Superior temporal gyrus (tissue), 1 donor: Measurements from ENCODE around the gene LSAMP.
"Not testable (repeated sequence)": the region's sequence is repeated elsewhere in the genome, so short reads cannot be mapped to it uniquely, and the experiment has no call there.

Experiments
- DNase-seq: peaks from one replicate; pipeline ENCODE4 v3.0.0-alpha.2; 2016; ENCODE audit errors: extremely low spot score

The LSAMP gene

GRCh38 chr3:115800489-115801075, 644.7 kb downstream of the LSAMP start:
- DNase-seq: no peak

DNA sequence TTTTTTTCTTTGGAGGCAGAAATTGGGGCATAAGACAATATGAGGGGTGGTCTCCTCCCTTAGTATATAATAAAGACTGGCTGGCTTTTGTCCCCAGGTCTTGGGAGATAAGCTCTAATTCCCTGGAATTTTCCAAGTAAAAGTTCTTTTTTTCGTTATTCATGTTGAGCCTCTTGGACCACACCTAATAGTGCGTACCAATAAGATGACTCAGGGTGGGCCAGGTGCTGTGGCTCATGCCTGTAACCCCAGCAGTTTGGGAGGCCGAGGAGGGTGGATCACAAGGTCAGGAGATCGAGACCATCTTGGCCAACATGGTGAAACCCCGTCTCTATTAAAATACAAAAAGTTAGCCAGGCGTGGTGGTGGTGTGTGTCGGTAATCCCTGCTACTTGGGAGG, 645.2 kb downstream of the LSAMP start:
- not testable (repeated sequence) for DNase-seq

DNA sequence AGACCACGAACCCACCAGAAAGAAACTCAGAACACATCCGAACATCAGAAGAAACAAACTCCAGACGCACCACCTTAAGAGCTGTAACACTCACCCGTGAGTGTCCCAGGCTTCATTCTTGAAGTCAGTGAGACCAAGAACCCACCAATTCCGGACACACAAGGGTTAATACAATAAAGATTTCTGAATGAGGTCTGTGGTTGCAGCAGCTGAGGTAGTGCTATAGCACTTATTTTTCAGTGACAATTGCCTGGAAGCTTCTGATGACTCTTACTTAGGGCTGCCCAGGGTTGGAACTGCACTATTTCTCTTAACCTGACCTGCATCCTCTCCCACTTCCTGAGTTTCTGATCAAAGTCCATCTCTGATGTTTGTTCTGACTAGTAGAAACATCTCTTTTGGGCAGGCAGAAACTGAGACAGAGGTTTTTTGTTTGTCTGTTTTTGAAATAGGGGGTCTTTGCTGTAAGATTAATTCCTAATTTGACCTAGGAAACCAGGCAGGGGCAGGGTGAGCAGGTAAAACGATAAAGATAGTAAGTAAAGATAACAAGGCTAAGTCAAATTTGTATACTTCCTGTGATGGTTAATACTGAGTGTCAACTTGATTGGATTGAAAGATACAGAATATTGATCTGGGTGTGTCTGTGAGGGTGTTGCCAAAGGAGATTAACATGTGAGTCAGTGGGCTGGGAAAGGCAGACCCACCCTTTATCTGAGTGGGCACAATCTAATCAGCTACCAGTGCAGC, 652.9 kb downstream of the LSAMP start:
- no peak for DNase-seq

GRCh38 chr3:115791271-115792153, 653.8 kb downstream of the LSAMP start:
- DNase-seq: not testable (repeated sequence)

- no peak for DNase-seq
Measured at GRCh38 chr3:115790759-115791158, 654.5 kb downstream of the LSAMP start.

- DNase-seq: no peak
Measured at GRCh38 chr3:115789481-115789880, 655.8 kb downstream of the LSAMP start.

- DNase-seq: no peak
Measured at GRCh38 chr3:115788921-115789470, 656.3 kb downstream of the LSAMP start.

DNA sequence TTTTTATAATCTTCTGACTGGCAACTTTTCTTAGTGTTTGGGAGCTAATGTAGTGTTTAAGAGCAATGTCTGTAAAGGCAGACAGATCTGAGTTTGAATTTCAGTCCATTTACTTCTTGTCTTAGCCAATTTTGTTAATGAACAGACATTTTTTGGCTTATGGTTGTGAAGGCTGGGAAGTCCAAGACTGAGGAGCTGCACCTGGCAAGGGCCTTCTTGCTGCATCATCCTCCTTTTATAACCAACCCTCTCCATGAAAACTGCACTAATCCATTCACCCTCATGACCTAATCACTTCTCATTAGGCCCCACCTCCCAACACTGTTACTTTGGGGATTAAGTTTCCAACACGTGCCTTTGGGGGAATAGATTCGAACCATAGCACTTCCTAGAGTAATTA, 657.5 kb downstream of the LSAMP start:
- DNase-seq: no peak

GRCh38 chr3:115785782-115786181, 659.5 kb downstream of the LSAMP start:
- no peak for DNase-seq

DNA sequence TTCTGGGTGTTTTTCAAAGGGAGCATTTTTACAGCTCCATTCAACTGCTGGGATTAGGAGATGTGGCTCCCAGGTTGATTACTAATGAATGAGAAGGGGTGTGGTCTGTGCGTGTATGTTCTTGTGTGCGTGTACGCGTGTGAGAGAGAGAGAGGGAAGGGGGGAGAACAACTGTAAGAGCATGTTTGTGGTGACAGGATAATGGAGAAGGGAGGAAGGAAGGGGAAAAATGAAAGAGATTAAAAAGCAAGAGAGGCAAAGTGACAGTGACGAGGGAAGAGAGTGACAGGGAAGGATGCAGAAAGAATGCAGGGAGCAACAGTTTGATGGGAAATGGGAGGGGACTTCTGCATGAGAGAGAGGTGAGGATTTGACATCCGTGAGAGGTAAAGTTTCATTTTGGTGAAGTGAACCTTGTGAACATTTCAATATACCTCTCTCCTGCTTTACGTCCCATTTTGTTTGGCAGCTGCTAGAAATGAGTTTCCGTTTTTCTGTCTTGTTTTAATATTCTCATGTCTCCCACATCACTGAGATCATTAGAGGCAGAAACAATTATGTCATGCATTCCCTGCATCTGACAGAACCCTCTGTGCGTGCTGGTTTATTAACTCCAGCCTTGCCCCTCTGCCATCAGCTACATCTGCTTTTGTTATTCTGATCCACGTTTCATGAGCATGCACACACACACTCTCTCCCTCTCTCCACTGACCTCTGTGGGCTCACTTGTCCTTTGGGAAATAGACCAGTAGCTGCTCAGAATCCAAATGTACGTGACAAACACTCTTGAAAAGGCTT, 660.3 kb downstream of the LSAMP start:
- peak; percentile 52 for DNase-seq

- DNase-seq: peak; percentile 79
Measured at GRCh38 chr3:115783938-115784738, 661.1 kb downstream of the LSAMP start.

- not testable (repeated sequence) for DNase-seq
Measured at GRCh38 chr3:115783426-115783825, 661.9 kb downstream of the LSAMP start.

GRCh38 chr3:115779011-115779410, 666.3 kb downstream of the LSAMP start:
- no peak for DNase-seq

DNA sequence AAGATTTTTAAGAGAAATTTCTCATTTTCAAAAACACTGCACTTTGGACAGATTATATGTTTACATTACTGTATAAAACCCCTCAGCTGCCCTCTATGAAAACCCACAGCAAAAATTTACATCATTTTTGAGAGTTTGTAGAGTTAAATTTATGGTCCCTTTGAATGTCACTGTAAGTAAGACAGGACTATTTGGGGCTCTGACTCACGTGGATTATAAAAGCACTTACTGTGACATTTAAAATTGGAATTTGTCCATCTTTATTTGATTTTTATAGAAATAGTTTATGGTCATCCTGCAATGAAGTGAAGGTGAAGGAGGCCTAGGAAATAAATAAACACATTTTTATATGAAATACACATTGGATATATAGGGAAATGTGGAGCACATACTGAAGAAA, 672.3 kb downstream of the LSAMP start:
- DNase-seq: no peak

DNA sequence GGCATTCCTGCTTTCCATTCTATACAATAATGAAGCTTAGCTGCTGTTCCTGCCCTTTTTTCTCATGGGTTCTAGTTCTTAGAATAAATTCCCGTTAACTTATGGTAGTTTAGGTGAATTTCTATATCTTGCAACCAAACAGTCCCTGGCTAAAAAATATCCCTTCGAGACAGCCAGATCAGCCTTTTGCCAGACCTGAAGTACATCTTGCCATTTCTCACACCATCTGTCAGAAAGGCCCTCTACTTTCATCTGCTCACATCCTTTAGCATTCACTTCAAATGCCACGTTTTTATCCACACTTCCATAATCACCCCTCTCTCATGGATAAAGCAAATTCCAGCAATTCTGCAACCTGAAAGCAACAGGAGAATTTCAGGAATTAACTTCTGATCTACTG, 676.6 kb downstream of the LSAMP start:
- DNase-seq: no peak

- DNase-seq: no peak
Measured at GRCh38 chr3:115766587-115767482, 678.5 kb downstream of the LSAMP start.

DNA sequence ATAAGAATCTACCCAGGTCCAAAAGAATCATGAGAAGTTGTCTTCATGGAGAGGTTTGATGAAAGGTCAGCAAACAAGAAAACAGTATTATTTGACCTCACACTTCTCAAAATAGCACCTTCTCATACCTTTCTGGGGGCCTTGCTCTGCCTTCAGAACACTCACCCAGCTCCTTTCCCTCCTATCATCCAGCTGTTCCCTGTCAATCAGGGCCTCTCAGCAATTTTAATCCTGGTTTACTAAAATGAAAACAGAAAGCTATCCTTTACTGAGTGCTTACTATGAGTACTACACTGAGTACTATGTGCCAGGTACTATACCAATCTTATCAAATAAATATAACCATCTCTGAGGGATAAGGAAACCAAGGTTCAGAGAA, 683.4 kb downstream of the LSAMP start:
- DNase-seq: peak; percentile 1

DNA sequence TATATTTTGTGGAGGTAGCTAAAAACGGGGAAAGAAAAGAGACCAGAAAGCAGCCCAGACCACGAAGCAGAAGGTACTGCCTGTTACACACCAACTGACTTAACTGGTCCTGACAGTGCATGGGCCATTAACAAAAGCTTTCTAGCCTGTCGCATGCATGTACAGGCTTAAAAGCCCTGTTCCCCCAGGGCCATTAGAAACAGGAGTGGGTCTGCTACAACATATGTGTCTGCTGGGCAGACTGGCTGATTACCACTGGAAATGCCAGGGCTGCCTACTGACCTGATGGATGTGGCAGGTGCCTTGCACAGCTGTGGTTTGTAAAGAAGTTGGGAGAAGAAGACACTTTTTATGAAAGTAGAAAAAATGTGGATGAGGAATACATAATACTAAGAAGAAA, 684.6 kb downstream of the LSAMP start:
- peak; percentile 1 for DNase-seq

- DNase-seq: no peak
Measured at GRCh38 chr3:115758076-115758763, 687.1 kb downstream of the LSAMP start.
